ENCODE results near the gene NRL.

DNA sequence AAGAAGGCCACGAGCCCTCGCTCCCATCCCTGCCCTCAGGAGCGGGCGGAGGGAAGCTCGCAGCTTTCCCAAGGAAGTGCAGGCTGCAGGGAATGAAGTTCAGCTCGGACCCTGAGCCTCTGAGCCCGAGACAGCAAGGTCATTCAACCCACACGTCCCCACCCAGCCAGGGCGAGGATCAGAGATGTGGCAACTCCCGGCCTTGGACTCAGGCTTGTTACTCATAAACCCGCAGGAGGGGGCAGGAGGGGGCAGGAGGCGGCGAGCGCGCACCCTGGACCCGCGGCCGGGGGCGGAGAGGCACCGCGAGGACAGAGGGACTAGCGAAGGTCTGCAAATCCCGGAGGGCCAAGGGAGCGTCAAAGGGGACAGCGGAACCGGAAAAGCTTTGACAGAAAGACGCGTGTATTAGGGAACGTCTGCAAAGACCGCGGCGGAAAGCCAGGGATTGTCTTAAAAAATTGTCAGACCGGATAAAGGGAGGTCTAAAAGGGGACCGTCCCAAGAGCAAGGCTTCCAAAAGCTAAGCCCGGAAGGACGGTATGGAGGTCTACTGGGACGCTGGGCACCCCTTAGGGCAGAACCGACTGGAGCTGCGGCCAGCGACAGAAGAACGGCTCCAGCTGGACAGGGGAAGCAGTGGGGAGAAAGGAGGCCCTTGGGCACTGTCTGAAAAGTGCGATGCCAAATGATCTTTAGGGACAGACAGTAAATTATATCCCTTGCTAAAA is 783 bp downstream of the NRL start:
- TF ChIP-seq, protein P1, sequence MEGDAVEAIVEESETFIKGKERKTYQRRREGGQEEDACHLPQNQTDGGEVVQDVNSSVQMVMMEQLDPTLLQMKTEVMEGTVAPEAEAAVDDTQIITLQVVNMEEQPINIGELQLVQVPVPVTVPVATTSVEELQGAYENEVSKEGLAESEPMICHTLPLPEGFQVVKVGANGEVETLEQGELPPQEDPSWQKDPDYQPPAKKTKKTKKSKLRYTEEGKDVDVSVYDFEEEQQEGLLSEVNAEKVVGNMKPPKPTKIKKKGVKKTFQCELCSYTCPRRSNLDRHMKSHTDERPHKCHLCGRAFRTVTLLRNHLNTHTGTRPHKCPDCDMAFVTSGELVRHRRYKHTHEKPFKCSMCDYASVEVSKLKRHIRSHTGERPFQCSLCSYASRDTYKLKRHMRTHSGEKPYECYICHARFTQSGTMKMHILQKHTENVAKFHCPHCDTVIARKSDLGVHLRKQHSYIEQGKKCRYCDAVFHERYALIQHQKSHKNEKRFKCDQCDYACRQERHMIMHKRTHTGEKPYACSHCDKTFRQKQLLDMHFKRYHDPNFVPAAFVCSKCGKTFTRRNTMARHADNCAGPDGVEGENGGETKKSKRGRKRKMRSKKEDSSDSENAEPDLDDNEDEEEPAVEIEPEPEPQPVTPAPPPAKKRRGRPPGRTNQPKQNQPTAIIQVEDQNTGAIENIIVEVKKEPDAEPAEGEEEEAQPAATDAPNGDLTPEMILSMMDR (conservative IDR thresholded peaks at IDR 0.05), result no peak
- no peak for TF ChIP-seq EZH2 (IDR thresholded peaks at IDR 0.05; ENCODE audit: low read depth)

Measured in PC-9 (cell line).